Measurements from ENCODE around the gene PDK2. TPM values are rescaled to one million over a fixed set of nuclear protein-coding genes. Genes with fewer than 3 reads are reported as not detected.

Gene PDK2
- total RNA-seq, 1 experiment from 2014 or later = 20.4 TPM

DNA sequence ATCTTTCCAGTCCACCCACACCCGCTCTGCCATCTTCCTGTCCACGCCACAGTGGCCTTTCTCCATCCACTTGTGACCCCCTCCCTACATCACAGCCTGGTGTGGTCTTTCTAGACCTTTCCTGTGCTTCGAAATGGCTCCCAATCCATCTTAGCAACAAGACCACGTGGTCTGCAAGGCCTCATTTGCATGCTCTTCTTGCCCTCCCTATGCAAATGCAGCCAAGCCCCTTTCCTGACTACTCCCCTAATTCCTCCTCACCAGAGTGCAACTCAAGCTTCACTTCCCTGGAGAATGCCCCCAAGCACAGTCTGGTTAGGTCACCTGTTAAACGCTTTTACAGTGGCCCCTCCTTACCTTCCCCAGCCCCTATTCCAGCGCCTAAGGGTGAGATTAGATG, 49.2 kb downstream of the PDK2 start:
- ChIA-PET CTCF (no interaction called here), POLR2A (ENCODE audit: low non-redundant PET) (no interaction called here)
- H3K27ac ChIP-seq (ENCODE audit: low read depth, low read length, poor library complexity, severe bottlenecking) = no peak overlapping the region
- H3K9me3 ChIP-seq (ENCODE audit: low read depth, low read length, poor library complexity, severe bottlenecking) = no peaks in the 10 kb centered on the region
- no peak overlapping the region for H3K4me3 ChIP-seq (ENCODE audit: low read depth, low read length, poor library complexity, severe bottlenecking)
- intact Hi-C loops (cut with micrococcal nuclease; ENCODE audit: unreplicated experiment) = no loop called here
- peaks cover 23% of the 10 kb centered on the region for H3K4me1 ChIP-seq (ENCODE audit: insufficient read depth, low read length, poor library complexity, severe bottlenecking)
- no TSS peak for BruUV-seq (replicated peaks)
- DNase-seq (ENCODE audit: low spot score) = no peak
- H3K27me3 ChIP-seq (replicated peaks; ENCODE audit: insufficient read depth, low read depth, low read length, poor library complexity) = no peaks in the 10 kb centered on the region
- TF ChIP-seq, protein P1, sequence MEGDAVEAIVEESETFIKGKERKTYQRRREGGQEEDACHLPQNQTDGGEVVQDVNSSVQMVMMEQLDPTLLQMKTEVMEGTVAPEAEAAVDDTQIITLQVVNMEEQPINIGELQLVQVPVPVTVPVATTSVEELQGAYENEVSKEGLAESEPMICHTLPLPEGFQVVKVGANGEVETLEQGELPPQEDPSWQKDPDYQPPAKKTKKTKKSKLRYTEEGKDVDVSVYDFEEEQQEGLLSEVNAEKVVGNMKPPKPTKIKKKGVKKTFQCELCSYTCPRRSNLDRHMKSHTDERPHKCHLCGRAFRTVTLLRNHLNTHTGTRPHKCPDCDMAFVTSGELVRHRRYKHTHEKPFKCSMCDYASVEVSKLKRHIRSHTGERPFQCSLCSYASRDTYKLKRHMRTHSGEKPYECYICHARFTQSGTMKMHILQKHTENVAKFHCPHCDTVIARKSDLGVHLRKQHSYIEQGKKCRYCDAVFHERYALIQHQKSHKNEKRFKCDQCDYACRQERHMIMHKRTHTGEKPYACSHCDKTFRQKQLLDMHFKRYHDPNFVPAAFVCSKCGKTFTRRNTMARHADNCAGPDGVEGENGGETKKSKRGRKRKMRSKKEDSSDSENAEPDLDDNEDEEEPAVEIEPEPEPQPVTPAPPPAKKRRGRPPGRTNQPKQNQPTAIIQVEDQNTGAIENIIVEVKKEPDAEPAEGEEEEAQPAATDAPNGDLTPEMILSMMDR (conservative IDR thresholded peaks at IDR 0.05; ENCODE audit: low read depth, low read length) = no peak
- TF ChIP-seq EZH2 (IDR thresholded peaks at IDR 0.05; ENCODE audit: borderline replicate concordance, low read depth, low read length, poor library complexity, severe bottlenecking) = no peak
- peaks cover 61% of the 10 kb centered on the region for H3K36me3 ChIP-seq (ENCODE audit: insufficient read depth, low read length, poor library complexity, severe bottlenecking)

DNA sequence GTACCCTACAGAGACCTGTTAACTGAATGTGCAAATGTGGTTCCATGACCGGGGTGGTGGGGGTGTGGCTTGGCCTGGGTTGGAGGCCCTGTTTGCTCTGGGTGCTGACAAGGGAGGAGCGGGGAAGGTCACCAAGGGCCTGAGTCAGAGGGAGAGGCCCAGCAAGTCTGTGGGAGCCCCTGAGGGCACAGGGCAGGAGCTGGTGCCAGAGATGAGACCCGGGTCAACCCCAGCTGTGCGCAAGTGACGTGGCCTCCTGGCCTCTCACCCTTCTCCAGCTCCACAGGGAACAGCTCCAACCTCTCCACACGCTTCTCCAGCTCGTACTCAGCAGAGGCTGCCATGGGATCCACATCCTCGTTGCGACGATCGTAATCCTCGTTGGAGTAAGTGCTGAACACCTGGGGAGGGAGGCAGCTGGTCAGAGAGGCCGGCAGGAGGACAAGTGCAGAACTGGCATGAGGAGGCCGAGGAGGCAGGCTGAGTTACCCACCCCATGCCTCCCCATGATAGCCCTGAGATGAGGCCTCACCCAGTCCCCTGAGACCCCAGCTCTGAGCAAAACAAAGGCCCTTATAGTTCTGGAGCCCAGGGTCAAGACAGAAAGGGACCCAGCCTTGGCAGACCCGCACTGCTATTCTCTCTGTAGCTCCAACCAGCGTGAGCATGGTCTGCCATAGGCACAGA, 49.8 kb downstream of the PDK2 start:
- Histone ChIP-seq H3K27me3 (replicated peaks; ENCODE audit: insufficient read depth, low read depth, low read length, poor library complexity) (no peaks in the 10 kb centered on the region), H3K27ac (ENCODE audit: low read depth, low read length, poor library complexity, severe bottlenecking) (no peak overlapping the region), H3K4me3 (ENCODE audit: low read depth, low read length, poor library complexity, severe bottlenecking) (no peak overlapping the region), H3K4me1 (ENCODE audit: insufficient read depth, low read length, poor library complexity, severe bottlenecking) (peaks cover 23% of the 10 kb centered on the region), H3K36me3 (ENCODE audit: insufficient read depth, low read length, poor library complexity, severe bottlenecking) (peaks cover 56% of the 10 kb centered on the region), H3K9me3 (ENCODE audit: low read depth, low read length, poor library complexity, severe bottlenecking) (no peaks in the 10 kb centered on the region)
- CTCF ChIA-PET = no interaction called here
- no peak for TF ChIP-seq EZH2 (IDR thresholded peaks at IDR 0.05; ENCODE audit: borderline replicate concordance, low read depth, low read length, poor library complexity, severe bottlenecking)
- TF ChIP-seq, protein P1 (conservative IDR thresholded peaks at IDR 0.05; ENCODE audit: low read depth, low read length) = no peak
- intact Hi-C loops (cut with micrococcal nuclease; ENCODE audit: unreplicated experiment) = no loop called here
- BruUV-seq (replicated peaks) = no TSS peak
- POLR2A ChIA-PET (ENCODE audit: low non-redundant PET) = no interaction called here
- no peak for DNase-seq (ENCODE audit: low spot score)

DNA sequence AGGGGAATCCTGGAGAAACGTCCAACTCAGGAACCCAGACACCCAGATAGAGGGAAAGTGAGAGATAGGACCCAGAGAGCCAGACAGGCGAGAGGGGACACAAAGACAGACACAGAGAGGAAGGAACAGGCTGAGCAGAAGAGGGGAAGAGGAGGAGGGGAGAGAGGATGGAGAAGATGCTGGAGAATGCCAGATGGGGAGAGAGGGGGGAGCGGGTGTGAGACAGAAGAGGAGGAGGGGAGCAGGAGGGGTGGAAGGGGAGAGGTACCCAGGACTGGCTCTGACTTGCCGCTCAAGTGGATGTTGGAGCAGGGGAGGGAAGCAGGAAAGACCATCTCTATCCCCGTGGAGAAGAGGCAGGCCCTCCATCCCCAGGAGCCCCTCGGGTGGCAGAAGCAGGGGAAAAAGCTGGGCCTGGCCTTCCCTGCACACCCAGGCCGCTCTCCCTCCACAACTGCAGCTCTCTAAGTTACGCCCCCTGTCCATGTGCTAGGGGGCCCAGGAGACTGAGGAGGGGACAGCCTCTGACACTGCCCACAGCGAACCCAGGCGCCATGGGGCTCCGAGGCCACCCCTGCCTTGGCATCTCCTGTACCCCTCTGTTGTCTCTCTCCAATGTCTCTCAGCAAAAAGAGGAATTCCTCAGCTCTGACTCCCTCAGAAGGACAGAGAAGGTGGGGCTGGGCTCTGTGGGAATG, 50.5 kb downstream of the PDK2 start:
- peaks cover 49% of the 10 kb centered on the region for H3K36me3 ChIP-seq (ENCODE audit: insufficient read depth, low read length, poor library complexity, severe bottlenecking)
- no peak overlapping the region for H3K27ac ChIP-seq (ENCODE audit: low read depth, low read length, poor library complexity, severe bottlenecking)
- TF ChIP-seq, protein P1 (conservative IDR thresholded peaks at IDR 0.05; ENCODE audit: low read depth, low read length) = no peak
- TF ChIP-seq EZH2 (IDR thresholded peaks at IDR 0.05; ENCODE audit: borderline replicate concordance, low read depth, low read length, poor library complexity, severe bottlenecking) = no peak
- no peaks in the 10 kb centered on the region for H3K27me3 ChIP-seq (replicated peaks; ENCODE audit: insufficient read depth, low read depth, low read length, poor library complexity)
- H3K4me3 ChIP-seq (ENCODE audit: low read depth, low read length, poor library complexity, severe bottlenecking) = no peak overlapping the region
- BruUV-seq (replicated peaks) = no TSS peak
- no peaks in the 10 kb centered on the region for H3K9me3 ChIP-seq (ENCODE audit: low read depth, low read length, poor library complexity, severe bottlenecking)
- intact Hi-C loops (cut with micrococcal nuclease; ENCODE audit: unreplicated experiment) = no loop called here
- ChIA-PET POLR2A (ENCODE audit: low non-redundant PET) (interaction anchor here (0.6 kb wide), 1 partner anchor 36 kb away, joined by 3 read pairs; no protein-coding TSS in a partner anchor), CTCF (no interaction called here)
- no peak for DNase-seq (ENCODE audit: low spot score)
- peaks cover 23% of the 10 kb centered on the region for H3K4me1 ChIP-seq (ENCODE audit: insufficient read depth, low read length, poor library complexity, severe bottlenecking)

Data from A673 (cell line).